Colonic mucosa (tissue), 4 donors: ENCODE results near the gene ATXN7. TPM values are rescaled to one million over a fixed set of nuclear protein-coding genes. Genes with fewer than 3 reads are reported as not detected.

Source experiments
- DNase-seq: peaks from one replicate; pipeline ENCODE4 v3.0.0-alpha.2; 2020
- H3K27ac ChIP-seq: fragments of 200-600 bp; one replicate; pipeline ENCODE4 v1.8.0; 2021
- H3K27me3 ChIP-seq: fragments of 200-600 bp; one replicate; pipeline ENCODE4 v1.8.0; 2021
- H3K36me3 ChIP-seq: fragments of 200-600 bp; one replicate; pipeline ENCODE4 v1.8.0; 2021
- H3K4me1 ChIP-seq: fragments of 200-600 bp; one replicate; pipeline ENCODE4 v1.8.0; 2021; ENCODE audit warnings: mild to moderate bottlenecking
- H3K4me3 ChIP-seq: fragments of 200-600 bp; one replicate; pipeline ENCODE4 v1.8.0; 2021
- H3K9ac ChIP-seq, 2 donors: one replicate each; pipeline ENCODE4 v1.7.0; 2013; ENCODE audit warnings: control low read depth in 2 of 2, low read depth in 2 of 2, low read length in 2 of 2
- H3K9me3 ChIP-seq: fragments of 200-600 bp; one replicate; pipeline ENCODE4 v1.8.0; 2021
- intact Hi-C: fragments of 100-400 bp; cut with DNase I; formaldehyde crosslinking; loops from one replicate; pipeline ENCODE4 v1.14.1; 2022
- total RNA-seq, 2 donors: library from RNA; stranded (reverse); fragmentation: NEBNext Ultra II Directional in 1 of 2; extraction: Animal tissue kit (Norgen Biotek cat#: 25700) in 1 of 2; gene quantifications; one replicate each; pipeline ENCODE4 v1.2.1, GENCODE V29; 2021
- TF ChIP-seq, protein P1 (sequence below): fragments of 200-600 bp; IDR thresholded peaks from one replicate; pipeline ENCODE4 v1.8.0; 2022; ENCODE audit warnings: antibody characterized with exemption, mild to moderate bottlenecking
- donor health status: healthy.
- donor health status: DM: no; HTN: no; CAD: no.
- donor health status: DM: no; HTN: no; CAD: no.

ATXN7 gene
- total RNA-seq, 2 donors from 2014 or later = 22.9 to 31.6 TPM

- DNase-seq = no peak
- no peak overlapping the region for H3K9ac ChIP-seq
- no peaks in the 10 kb centered on the region for H3K36me3 ChIP-seq
- H3K27ac ChIP-seq = no peak overlapping the region
- H3K9me3 ChIP-seq = no peaks in the 10 kb centered on the region
- no peak overlapping the region for H3K4me3 ChIP-seq
- intact Hi-C loops = loop anchor here (10.0 kb wide), 1 partner anchor 663 kb away; no protein-coding TSS in a partner anchor
- H3K27me3 ChIP-seq = no peaks in the 10 kb centered on the region
- TF ChIP-seq, protein P1, sequence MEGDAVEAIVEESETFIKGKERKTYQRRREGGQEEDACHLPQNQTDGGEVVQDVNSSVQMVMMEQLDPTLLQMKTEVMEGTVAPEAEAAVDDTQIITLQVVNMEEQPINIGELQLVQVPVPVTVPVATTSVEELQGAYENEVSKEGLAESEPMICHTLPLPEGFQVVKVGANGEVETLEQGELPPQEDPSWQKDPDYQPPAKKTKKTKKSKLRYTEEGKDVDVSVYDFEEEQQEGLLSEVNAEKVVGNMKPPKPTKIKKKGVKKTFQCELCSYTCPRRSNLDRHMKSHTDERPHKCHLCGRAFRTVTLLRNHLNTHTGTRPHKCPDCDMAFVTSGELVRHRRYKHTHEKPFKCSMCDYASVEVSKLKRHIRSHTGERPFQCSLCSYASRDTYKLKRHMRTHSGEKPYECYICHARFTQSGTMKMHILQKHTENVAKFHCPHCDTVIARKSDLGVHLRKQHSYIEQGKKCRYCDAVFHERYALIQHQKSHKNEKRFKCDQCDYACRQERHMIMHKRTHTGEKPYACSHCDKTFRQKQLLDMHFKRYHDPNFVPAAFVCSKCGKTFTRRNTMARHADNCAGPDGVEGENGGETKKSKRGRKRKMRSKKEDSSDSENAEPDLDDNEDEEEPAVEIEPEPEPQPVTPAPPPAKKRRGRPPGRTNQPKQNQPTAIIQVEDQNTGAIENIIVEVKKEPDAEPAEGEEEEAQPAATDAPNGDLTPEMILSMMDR = no peak
- H3K4me1 ChIP-seq = no peaks in the 10 kb centered on the region
Observed at GRCh38 chr3:64008017-64008416, 144.3 kb downstream of the ATXN7 start.

GRCh38 chr3:64008487-64009351, 145.1 kb downstream of the ATXN7 start:
- Histone ChIP-seq H3K9me3 (no peaks in the 10 kb centered on the region), H3K4me1 (no peaks in the 10 kb centered on the region), H3K36me3 (no peaks in the 10 kb centered on the region), H3K27ac (no peak overlapping the region), H3K27me3 (no peaks in the 10 kb centered on the region), H3K9ac (no peak overlapping the region), H3K4me3 (no peak overlapping the region)
- TF ChIP-seq, protein P1 = no peak
- intact Hi-C loops = loop anchor here (10.0 kb wide), 1 partner anchor 664 kb away; no protein-coding TSS in a partner anchor
- DNase-seq = no peak

- Histone ChIP-seq H3K36me3 (no peaks in the 10 kb centered on the region), H3K4me3 (no peak overlapping the region), H3K4me1 (no peaks in the 10 kb centered on the region), H3K27ac (no peak overlapping the region), H3K27me3 (no peaks in the 10 kb centered on the region), H3K9me3 (no peaks in the 10 kb centered on the region), H3K9ac (no peak overlapping the region)
- TF ChIP-seq, protein P1 = no peak
- no peak for DNase-seq
- intact Hi-C loops = loop anchor here (10.0 kb wide), 1 partner anchor 665 kb away; no protein-coding TSS in a partner anchor
Observed at GRCh38 chr3:64009528-64009927, 145.9 kb downstream of the ATXN7 start.

GRCh38 chr3:64010199-64010598, 146.5 kb downstream of the ATXN7 start:
- Histone ChIP-seq H3K4me1 (no peaks in the 10 kb centered on the region), H3K9me3 (no peaks in the 10 kb centered on the region), H3K4me3 (no peak overlapping the region), H3K9ac (no peak overlapping the region), H3K27me3 (no peaks in the 10 kb centered on the region), H3K36me3 (no peaks in the 10 kb centered on the region), H3K27ac (no peak overlapping the region)
- intact Hi-C loops = no loop called here
- TF ChIP-seq, protein P1 = no peak
- no peak for DNase-seq

DNA sequence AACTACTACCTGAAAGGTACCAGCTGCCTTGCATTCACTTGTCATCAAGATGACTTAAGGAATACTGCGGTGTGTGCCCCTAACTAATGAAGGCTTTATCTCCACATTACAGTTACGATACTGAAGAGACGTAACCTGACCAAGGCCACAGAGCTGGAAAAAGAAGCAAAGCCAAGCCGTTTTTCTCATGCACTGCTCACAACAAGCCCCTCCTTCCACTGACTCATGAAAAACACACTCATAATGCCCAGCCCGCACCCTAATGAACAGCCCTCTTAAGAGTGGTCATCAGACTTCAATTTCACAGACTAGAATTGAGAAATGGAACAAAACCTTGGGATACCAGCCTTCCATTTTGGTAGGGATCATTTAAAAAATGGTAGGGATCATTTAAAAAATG, 148.0 kb downstream of the ATXN7 start:
- no peaks in the 10 kb centered on the region for H3K9me3 ChIP-seq
- H3K9ac ChIP-seq = no peak overlapping the region
- intact Hi-C loops = no loop called here
- no peak for DNase-seq
- TF ChIP-seq, protein P1 = no peak
- H3K4me3 ChIP-seq = no peak overlapping the region
- no peaks in the 10 kb centered on the region for H3K36me3 ChIP-seq
- H3K27me3 ChIP-seq = no peaks in the 10 kb centered on the region
- no peaks in the 10 kb centered on the region for H3K4me1 ChIP-seq
- no peak overlapping the region for H3K27ac ChIP-seq
